ENCODE measurements around the gene PEG3.

GRCh38 chr19:56813531-56813930 is 27.0 kb downstream of the PEG3 start:
- TF ChIP-seq EZH2 (conservative IDR thresholded peaks at IDR 0.05; ENCODE audit: low read depth, low read length), result no peak
- no peak for TF ChIP-seq ATF1 (CRISPR knock-in tag; IDR thresholded peaks at IDR 0.05)
- TF ChIP-seq IKZF4 (CRISPR knock-in tag; IDR thresholded peaks at IDR 0.05; ENCODE audit: borderline replicate concordance, low read depth, not compliant biosample characterization), result no peak
- no peak for TF ChIP-seq E2F1 (CRISPR knock-in tag; IDR thresholded peaks at IDR 0.05)

Data from HepG2 (cell line).